Nucleus accumbens (tissue), 56 donors: ENCODE data around the gene STK10.
"Not testable (repeated sequence)": the region's sequence is repeated elsewhere in the genome, so short reads cannot be mapped to it uniquely, and the experiment has no call there.

Experiments used
- DNase-seq, 56 donors: peaks; one replicate each; lab custom pipeline; 2025; lab: John Stamatoyannopoulos, UW

Gene STK10

GRCh38 chr5:172029876-172030275, 158.1 kb downstream of the STK10 start:
- no peak for DNase-seq

- DNase-seq: no peak
Measured at GRCh38 chr5:172028167-172028566, 159.9 kb downstream of the STK10 start.

- not testable (repeated sequence) for DNase-seq
Measured at GRCh38 chr5:172020110-172020786, 167.8 kb downstream of the STK10 start.

DNA sequence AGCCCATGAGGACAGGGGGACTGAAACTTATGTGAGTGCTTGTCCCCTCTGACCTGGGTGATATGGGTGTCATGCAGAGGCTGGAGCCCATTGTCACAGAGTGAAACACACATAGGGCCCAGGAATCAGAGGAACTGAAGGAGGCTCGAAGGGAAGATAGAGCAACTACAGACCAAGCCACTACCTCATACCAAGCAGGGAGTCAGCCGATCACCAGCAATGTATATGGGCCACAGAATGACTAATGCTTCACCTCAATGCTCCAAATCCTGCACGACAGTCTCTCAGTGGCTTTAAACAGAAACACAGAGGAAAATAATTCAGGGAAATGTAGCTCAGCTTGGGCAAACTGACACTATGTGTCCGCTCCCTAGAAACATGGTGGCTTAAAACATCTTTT, 172.7 kb downstream of the STK10 start:
- no peak for DNase-seq

DNA sequence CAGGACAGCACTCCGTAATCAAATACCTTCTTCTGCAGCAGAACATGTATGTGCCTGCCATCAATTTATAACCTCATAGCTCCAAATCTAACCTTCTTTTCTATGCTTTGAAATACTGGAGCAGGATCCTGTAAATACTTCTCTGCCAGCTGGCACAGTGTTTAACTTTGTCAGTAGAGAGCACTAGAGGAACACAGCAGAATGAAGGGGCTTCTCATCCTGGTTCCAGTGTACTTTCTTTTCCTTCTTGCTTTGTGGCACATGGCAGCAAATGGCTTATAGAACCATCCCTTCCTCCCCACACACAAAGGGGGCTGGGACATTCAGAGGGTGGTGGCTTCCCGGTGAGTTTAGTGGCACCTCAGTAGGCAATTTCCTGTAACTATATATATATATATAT, 177.7 kb downstream of the STK10 start:
- no peak for DNase-seq

- DNase-seq: no peak
Measured at GRCh38 chr5:172009536-172010270, 178.3 kb downstream of the STK10 start.

DNA sequence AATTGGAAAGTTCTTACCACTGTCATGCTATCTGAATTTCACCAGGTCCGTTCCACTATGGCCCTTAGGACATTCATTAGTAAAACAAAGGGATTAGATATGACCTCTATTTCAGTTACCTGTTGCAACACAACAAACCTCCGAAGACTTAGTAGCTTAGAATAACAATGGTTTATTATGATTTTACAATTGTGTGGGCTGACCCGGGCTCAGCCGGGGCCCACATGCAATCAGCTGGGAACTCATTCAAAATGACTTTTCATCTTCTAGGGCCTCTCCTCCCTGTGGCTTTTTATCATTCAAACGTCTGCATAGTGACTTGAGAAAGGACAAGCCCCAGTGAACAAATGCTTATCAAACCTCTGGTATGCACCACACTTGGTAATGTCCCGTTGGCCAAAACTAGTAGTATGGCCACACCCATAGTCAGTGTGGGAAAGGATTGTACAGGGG, 179.3 kb downstream of the STK10 start:
- DNase-seq: no peak

GRCh38 chr5:172008111-172008455, 179.9 kb downstream of the STK10 start:
- no peak for DNase-seq

DNA sequence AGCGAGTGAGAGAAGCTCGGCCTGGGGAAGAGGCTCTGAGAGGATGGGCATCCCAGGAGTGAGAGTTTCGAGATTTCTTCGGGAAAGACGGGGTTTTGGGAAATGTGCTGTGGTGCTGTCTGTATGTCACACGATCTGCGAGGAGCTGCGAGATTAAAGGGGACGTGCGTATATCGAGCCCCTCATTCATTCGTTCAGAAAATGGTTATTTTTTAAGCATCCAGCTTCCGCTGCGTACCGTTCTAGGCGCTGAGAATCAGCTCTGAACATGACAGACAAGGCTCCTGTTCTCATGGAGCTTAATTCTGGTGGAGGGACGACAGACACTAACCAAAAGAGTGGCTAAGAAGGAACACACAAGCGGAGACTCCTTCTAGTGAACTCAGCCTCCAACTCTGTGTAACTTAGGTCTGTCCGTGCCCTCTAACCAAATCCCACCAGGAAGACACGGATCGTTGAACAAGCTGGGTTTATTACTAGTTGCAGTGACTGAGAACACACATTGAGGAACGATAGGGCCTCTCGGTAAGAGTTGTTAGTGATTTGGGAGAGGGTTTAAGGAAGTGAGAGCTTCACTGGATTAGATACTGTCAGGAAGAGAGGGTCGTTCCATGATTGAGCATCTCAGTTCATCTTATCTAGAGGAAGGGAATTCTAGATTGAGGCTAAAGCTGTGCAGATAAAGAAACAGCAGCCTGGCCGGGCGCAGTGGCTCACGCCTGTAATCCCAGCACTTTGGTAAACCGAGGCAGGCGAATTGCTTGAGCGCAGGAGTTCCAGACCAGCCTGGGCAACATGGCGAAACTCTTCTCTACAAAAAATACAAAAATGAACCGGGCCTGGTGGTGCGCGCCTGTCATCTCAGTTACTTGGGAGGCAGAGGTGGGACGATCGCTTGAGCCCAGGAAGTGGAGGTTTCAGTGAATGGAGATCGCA, 180.6 kb downstream of the STK10 start:
- peak in 9 of 56 donors; percentile 29 to 60 (median 45) for DNase-seq

DNA sequence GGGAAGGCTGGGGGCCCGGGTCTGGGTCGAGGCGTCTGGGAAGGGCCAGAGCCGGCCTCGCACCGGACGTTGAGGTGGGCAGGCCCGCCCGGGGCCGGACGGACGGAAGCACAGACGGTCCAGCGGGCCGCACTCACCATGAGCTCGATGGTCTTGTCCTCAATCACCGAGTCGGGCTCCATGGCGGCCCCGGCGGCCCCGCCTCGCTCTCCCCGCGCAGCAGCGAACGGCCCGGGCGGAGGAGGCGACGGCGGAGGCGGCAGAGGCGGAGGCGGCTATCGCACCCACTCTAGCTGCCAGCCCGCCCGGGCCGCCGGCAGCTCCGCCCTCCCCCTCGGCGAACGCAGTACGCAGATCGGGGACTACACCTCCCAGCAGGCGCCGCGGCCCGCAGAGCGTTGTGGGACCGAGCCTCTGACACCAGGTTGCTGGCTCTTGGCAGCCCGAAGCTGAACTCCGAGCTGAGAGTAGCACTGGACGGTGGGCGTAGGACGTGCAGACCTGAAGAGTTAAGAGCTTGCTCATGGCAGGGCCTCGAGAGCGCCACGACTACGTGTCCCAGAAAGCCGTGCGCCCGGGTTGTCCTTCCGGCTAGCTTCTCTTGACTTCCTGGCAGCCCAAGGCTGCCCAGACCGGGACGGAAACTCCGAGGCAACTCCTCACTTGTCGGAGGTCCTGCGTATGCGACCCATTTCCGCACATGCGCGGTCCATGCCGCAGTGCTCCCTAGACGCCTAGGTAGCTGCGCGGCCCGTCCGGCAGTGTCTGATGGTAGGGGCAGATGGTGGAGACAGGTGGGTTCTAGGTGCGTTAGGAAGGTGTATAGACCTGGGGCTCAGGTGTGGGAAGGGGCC, 181.5 kb downstream of the STK10 start, which contains the start of gene FBXW11:
Gene FBXW11, minus strand, starts transcription at position 318 of the 854 bp plus-strand sequence. Its CDS starts 136 bp downstream, at position 182.
- peak; percentile 76 to 99 (median 95) for DNase-seq

DNA sequence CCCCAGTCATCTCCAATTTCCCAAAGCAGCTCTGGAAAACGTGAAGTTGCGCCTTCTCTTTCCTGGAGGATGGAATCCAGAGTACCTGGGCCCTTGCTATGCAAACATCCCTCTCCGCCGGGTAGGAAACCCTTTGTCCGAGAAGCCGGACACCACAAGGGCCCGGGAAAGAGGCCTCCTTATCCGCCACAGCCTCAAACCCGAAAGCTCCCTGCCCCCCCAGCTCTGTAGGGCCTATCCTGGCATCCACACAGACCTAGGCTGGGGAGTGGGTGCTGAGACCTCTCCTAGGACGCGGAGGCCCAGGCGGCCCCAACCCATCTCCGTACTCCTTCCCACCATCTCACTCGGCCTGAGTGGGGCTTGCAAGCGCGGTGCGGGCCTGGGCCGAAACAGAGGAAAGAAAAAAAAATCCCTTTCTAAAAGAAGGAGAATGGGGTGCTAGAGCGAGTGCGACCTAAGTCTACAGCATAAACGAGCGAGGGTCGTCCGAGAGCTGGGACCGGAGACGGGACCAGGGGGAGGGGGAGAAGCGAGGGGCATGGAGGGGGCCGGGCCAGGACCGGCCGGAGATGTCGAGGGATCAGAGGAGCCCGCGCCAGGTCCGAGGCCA, 182.2 kb downstream of the STK10 start:
- DNase-seq: peak in 38 of 56 donors; percentile 12 to 72 (median 44)

GRCh38 chr5:172004824-172005237, 183.2 kb downstream of the STK10 start:
- DNase-seq: no peak

GRCh38 chr5:172003746-172004145, 184.3 kb downstream of the STK10 start:
- no peak for DNase-seq

DNA sequence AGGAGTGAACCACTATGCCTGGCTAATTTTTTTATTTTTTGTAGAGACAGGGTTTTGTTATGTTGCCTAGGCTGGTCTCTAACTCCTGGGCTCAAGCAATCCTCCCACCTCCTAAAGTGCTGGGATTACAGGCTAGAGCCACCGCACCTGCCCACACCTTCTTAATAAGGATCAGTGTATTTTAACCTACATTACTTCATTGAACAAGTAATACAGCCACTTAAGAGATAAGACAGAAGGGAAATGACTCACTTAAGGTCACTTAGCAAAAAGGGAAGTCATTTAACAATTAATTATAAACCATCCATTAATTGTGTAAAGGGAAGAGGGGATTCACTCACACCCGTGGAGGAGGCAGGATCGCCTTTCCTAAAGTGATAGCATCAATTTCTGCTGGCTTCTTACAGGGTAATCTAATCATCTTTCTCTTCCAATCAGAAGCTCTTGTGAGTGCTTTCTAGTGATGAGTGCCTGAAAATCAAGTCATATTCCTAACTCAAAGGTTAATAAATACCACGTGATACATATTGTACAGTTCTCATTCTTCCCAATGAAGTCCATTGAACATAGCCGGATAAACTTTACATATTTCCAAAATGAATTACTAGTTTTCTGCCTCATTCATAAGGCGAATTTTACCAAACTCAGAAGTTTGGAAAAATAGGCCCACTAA, 185.0 kb downstream of the STK10 start:
- DNase-seq: no peak

DNA sequence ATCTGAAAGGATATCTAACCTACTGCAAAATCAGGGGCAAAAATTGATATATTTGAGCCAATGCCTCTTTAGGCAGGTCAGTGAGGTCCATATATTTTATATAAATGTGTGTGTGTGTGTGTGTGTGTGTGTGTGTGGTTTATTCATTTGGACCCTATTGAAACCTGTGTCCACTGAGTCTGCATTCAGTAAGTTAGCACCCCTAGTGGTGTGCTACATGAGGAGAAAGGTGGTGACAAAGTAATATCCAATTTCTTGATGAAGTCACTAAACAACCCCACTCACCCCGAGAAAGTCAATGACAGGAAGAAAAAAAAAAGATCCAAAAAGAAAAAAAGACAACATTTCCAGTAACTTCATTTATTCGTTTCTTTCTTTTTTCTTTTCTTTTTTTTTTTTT, 185.7 kb downstream of the STK10 start:
- DNase-seq: no peak

GRCh38 chr5:171999877-172000276, 188.1 kb downstream of the STK10 start:
- DNase-seq: no peak

- no peak for DNase-seq
Measured at GRCh38 chr5:171999100-171999499, 188.9 kb downstream of the STK10 start.

GRCh38 chr5:171997011-171997410, 191.0 kb downstream of the STK10 start:
- DNase-seq: no peak

DNA sequence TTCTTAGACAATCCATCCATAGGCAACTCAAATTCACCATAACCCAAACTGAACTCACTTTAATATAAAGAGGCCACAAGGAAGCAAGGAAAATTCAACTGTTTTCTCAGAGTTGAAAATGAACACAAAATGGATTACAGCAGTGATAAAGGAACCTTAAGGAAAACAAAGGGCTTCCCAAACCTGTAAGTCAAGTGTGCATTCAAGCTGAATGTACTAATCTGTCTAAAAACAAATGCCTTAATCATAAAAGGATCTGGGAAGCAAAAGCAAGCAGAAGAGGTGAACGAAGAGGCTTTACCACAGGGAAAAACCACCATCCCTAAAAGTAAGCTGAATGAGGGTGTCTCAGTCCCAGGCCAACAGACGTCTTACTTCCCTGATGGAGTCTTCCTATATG, 195.2 kb downstream of the STK10 start:
- DNase-seq: no peak
